HAP-1 (cell line): Measurements from ENCODE around the gene WWOX.

Experiments
- DNase-seq, 2 experiments: peaks; one replicate each; pipeline ENCODE4 v3.0.0-alpha.2; 2016 to 2020; ENCODE audit warnings: low spot score in 2 of 2
- H3K27me3 ChIP-seq: fragments of 250-450 bp; sonication (Bioruptor Pico); 2 replicates; pipeline ENCODE4 v1.5.1; 2020; ENCODE audit warnings: low read depth, mild to moderate bottlenecking, moderate library complexity
- H3K36me3 ChIP-seq: fragments of 250-450 bp; sonication (Bioruptor Pico); replicated peaks from 2 replicates; pipeline ENCODE4 v1.5.1; 2020; ENCODE audit warnings: mild to moderate bottlenecking
- H3K4me1 ChIP-seq: fragments of 250-450 bp; sonication (Bioruptor Pico); 2 replicates; pipeline ENCODE4 v1.5.1; 2020; ENCODE audit warnings: mild to moderate bottlenecking
- H3K4me3 ChIP-seq: fragments of 250-450 bp; sonication (Bioruptor Pico); 2 replicates; pipeline ENCODE4 v1.5.1; 2020; ENCODE audit warnings: mild to moderate bottlenecking, moderate library complexity
- H3K9me3 ChIP-seq: fragments of 250-450 bp; sonication (Bioruptor Pico); 2 replicates; pipeline ENCODE4 v1.5.1; 2020; ENCODE audit warnings: mild to moderate bottlenecking, moderate library complexity
- in situ Hi-C: fragments of 300-500 bp; cut with MboI; formaldehyde crosslinking; loops from 3 replicates; pipeline ENCODE4 v1.14.3; 2020; ENCODE audit warnings: low sequenced_read_pairs, inconsistent platforms, mixed read lengths

Gene WWOX

GRCh38 chr16:78175287-78175686 is 75.8 kb downstream of the WWOX start:
- in situ Hi-C loops, result no loop called here
- Histone ChIP-seq H3K27me3 (no peaks in the 10 kb centered on the region), H3K4me3 (no peak overlapping the region)

GRCh38 chr16:78176435-78176834 is 77.0 kb downstream of the WWOX start:
- in situ Hi-C loops, result no loop called here
- Histone ChIP-seq H3K9me3 (no peaks in the 10 kb centered on the region), H3K4me3 (no peak overlapping the region), H3K27me3 (no peaks in the 10 kb centered on the region), H3K4me1 (no peaks in the 10 kb centered on the region), H3K36me3 (no peaks in the 10 kb centered on the region)
- DNase-seq, result no peak

More at GRCh38 chr16:78175287-78175686, 75.8 kb downstream of the WWOX start:
- no peak for DNase-seq
- Histone ChIP-seq H3K9me3 (no peaks in the 10 kb centered on the region), H3K36me3 (no peaks in the 10 kb centered on the region), H3K4me1 (no peaks in the 10 kb centered on the region)

- in situ Hi-C loops, result no loop called here
- Histone ChIP-seq H3K9me3 (no peaks in the 10 kb centered on the region), H3K36me3 (no peaks in the 10 kb centered on the region), H3K4me1 (no peaks in the 10 kb centered on the region), H3K4me3 (no peak overlapping the region), H3K27me3 (no peaks in the 10 kb centered on the region)
- DNase-seq, result no peak
Measured at GRCh38 chr16:78177218-78177617, 77.8 kb downstream of the WWOX start.

GRCh38 chr16:78177987-78178386 is 78.5 kb downstream of the WWOX start:
- in situ Hi-C loops, result no loop called here
- H3K9me3 ChIP-seq, result no peaks in the 10 kb centered on the region
- H3K27me3 ChIP-seq, result no peaks in the 10 kb centered on the region
- DNase-seq, result no peak
- no peaks in the 10 kb centered on the region for H3K36me3 ChIP-seq
- no peak overlapping the region for H3K4me3 ChIP-seq
- H3K4me1 ChIP-seq, result no peaks in the 10 kb centered on the region

GRCh38 chr16:78179666-78180065 is 80.2 kb downstream of the WWOX start:
- no peak for DNase-seq
- no peaks in the 10 kb centered on the region for H3K4me1 ChIP-seq
- no peak overlapping the region for H3K4me3 ChIP-seq
- no peaks in the 10 kb centered on the region for H3K27me3 ChIP-seq
- in situ Hi-C loops, result no loop called here
- no peaks in the 10 kb centered on the region for H3K36me3 ChIP-seq
- no peaks in the 10 kb centered on the region for H3K9me3 ChIP-seq

GRCh38 chr16:78180349-78180748 is 80.9 kb downstream of the WWOX start:
- DNase-seq, result no peak
- no peaks in the 10 kb centered on the region for H3K4me1 ChIP-seq
- in situ Hi-C loops, result no loop called here
- no peak overlapping the region for H3K4me3 ChIP-seq
- no peaks in the 10 kb centered on the region for H3K27me3 ChIP-seq
- no peaks in the 10 kb centered on the region for H3K9me3 ChIP-seq
- H3K36me3 ChIP-seq, result no peaks in the 10 kb centered on the region

GRCh38 chr16:78183437-78184237 is 84.2 kb downstream of the WWOX start:
- no peaks in the 10 kb centered on the region for H3K9me3 ChIP-seq
- in situ Hi-C loops, result no loop called here
- no peaks in the 10 kb centered on the region for H3K36me3 ChIP-seq
- H3K4me3 ChIP-seq, result no peak overlapping the region
- H3K4me1 ChIP-seq, result no peaks in the 10 kb centered on the region
- no peak for DNase-seq
- no peaks in the 10 kb centered on the region for H3K27me3 ChIP-seq

- no peaks in the 10 kb centered on the region for H3K27me3 ChIP-seq
- in situ Hi-C loops, result no loop called here
- no peak overlapping the region for H3K4me3 ChIP-seq
- H3K9me3 ChIP-seq, result no peaks in the 10 kb centered on the region
- no peaks in the 10 kb centered on the region for H3K36me3 ChIP-seq
- no peaks in the 10 kb centered on the region for H3K4me1 ChIP-seq
- DNase-seq, result no peak
Measured at GRCh38 chr16:78184238-78185183, 85.1 kb downstream of the WWOX start.

GRCh38 chr16:78189121-78189520 is 89.7 kb downstream of the WWOX start:
- Histone ChIP-seq H3K27me3 (no peaks in the 10 kb centered on the region), H3K4me1 (no peaks in the 10 kb centered on the region), H3K9me3 (no peaks in the 10 kb centered on the region), H3K36me3 (no peaks in the 10 kb centered on the region), H3K4me3 (no peak overlapping the region)
- DNase-seq, result no peak
- in situ Hi-C loops, result no loop called here

- H3K4me3 ChIP-seq, result no peak overlapping the region
- DNase-seq, result no peak
- H3K27me3 ChIP-seq, result no peaks in the 10 kb centered on the region
- H3K9me3 ChIP-seq, result no peaks in the 10 kb centered on the region
- in situ Hi-C loops, result no loop called here
- H3K36me3 ChIP-seq, result no peaks in the 10 kb centered on the region
- H3K4me1 ChIP-seq, result peaks cover 5% of the 10 kb centered on the region; the same call in 1 of the 2 replicates
Measured at GRCh38 chr16:78192734-78193488, 93.5 kb downstream of the WWOX start.

GRCh38 chr16:78194948-78195347 is 95.5 kb downstream of the WWOX start:
- H3K36me3 ChIP-seq, result no peaks in the 10 kb centered on the region
- no peaks in the 10 kb centered on the region for H3K9me3 ChIP-seq
- peaks cover 5% of the 10 kb centered on the region; the same call in 1 of the 2 replicates for H3K4me1 ChIP-seq
- no peaks in the 10 kb centered on the region for H3K27me3 ChIP-seq
- in situ Hi-C loops, result no loop called here
- no peak for DNase-seq
- no peak overlapping the region for H3K4me3 ChIP-seq

- in situ Hi-C loops, result no loop called here
- H3K9me3 ChIP-seq, result no peaks in the 10 kb centered on the region
- H3K4me1 ChIP-seq, result peaks cover 5% of the 10 kb centered on the region; the same call in 1 of the 2 replicates
- H3K27me3 ChIP-seq, result no peaks in the 10 kb centered on the region
- no peak overlapping the region for H3K4me3 ChIP-seq
- no peak for DNase-seq
- H3K36me3 ChIP-seq, result no peaks in the 10 kb centered on the region
Measured at GRCh38 chr16:78195797-78196196, 96.3 kb downstream of the WWOX start.

GRCh38 chr16:78196502-78196901 is 97.0 kb downstream of the WWOX start:
- in situ Hi-C loops, result no loop called here
- H3K4me3 ChIP-seq, result no peak overlapping the region

More at GRCh38 chr16:78196502-78196901, 97.0 kb downstream of the WWOX start:
- Histone ChIP-seq H3K36me3 (no peaks in the 10 kb centered on the region), H3K9me3 (no peaks in the 10 kb centered on the region), H3K4me1 (peaks cover 5% of the 10 kb centered on the region; the same call in 1 of the 2 replicates), H3K27me3 (no peaks in the 10 kb centered on the region)
- DNase-seq, result no peak
